ENCODE data around the gene SYCE3.

SYCE3 gene, protein sequence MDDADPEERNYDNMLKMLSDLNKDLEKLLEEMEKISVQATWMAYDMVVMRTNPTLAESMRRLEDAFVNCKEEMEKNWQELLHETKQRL

DNA sequence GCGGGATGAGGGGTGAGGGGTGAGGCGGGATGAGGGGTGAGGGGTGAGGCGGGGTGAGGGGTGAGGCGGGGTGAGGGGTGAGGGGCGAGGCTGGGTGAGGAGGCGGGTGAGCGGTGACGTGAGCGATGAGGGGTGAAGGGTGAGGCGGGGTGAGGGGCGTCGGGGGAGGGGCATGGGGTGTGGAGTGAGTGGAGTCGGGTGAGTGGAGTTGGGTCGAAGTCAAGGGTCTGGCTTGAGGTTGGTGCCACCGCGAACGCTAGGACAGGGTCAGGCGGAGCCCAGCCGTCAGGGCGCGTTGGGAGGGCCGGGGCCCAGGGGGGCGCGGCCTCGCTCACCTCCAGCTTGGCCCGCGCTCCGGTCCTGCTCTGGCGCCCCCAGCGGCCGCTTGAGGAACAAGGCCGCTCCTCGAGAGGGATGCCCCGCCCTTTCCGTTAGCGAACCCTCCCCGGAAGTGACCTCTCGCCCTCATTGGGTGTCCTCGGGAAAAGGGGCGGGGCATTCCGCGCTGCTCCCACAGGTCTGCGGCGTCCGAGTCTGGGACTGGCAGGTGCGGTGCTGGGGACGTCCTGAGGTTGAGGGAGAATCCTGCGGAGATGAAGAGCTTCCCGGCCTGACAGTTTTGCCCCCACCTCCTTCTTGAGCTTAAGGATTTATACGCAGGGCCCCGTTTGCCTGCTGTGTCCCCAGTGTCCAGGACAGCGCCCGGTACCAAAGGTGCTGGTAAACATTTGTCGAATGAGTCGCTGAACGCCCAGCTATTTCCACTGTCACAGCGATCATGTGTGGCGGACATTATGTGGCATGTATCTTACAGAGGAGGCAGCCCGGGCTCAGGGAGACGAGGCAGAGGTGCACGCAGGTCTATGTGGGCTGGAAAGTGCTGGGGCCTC is at the start of gene SYCE3:
Gene SYCE3 (minus strand): TSS at position 397 of the 890 bp plus-strand sequence. CDS start 6,514 bp downstream, outside the sequence.
- Mint-ChIP-seq H3K9me3 (no peaks in the 10 kb centered on the region), H3K27me3 (ENCODE audit: low read depth) (peaks cover 32% of the 10 kb centered on the region), H3K4me3 (peak within 1 kb of the TSS; percentile 94 to 96 (median 95)), H3K27ac (peak within 1 kb of the TSS in 2 of 3 experiments; percentile 43 to 91), H3K4me1 (peaks cover 11% of the 10 kb centered on the region), H3K36me3 (ENCODE audit: low read depth) (peaks cover 2% of the 10 kb centered on the region)
- TF ChIP-seq, protein P1, sequence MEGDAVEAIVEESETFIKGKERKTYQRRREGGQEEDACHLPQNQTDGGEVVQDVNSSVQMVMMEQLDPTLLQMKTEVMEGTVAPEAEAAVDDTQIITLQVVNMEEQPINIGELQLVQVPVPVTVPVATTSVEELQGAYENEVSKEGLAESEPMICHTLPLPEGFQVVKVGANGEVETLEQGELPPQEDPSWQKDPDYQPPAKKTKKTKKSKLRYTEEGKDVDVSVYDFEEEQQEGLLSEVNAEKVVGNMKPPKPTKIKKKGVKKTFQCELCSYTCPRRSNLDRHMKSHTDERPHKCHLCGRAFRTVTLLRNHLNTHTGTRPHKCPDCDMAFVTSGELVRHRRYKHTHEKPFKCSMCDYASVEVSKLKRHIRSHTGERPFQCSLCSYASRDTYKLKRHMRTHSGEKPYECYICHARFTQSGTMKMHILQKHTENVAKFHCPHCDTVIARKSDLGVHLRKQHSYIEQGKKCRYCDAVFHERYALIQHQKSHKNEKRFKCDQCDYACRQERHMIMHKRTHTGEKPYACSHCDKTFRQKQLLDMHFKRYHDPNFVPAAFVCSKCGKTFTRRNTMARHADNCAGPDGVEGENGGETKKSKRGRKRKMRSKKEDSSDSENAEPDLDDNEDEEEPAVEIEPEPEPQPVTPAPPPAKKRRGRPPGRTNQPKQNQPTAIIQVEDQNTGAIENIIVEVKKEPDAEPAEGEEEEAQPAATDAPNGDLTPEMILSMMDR (IDR thresholded peaks at IDR 0.05; ENCODE audit: unreplicated experiment in 3 of 3) = peak; percentile 94 to 98 (median 96)

DNA sequence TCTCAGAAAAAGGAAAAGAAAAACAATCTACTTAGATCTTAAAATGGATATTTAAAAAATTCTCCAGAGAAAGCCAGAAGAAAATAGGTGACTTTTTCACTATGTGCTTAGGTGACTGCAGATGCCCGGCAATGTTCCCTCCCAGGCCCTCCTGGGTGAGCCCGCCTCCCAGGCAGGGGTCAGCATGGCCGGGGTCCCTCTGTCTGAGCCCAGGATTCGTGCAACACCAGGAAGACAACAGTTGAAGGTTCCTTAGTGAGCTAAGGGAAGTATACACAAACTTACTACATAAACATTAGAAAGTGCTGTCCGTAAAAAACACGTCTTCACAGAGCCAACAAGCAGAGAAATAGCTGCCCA is 49.4 kb upstream of the SYCE3 start:
- Mint-ChIP-seq H3K9me3 (no peaks in the 10 kb centered on the region), H3K36me3 (ENCODE audit: low read depth) (no peaks in the 10 kb centered on the region), H3K4me1 (no peaks in the 10 kb centered on the region), H3K27ac (no peak overlapping the region), H3K4me3 (no peak overlapping the region), H3K27me3 (ENCODE audit: low read depth) (peaks cover 41% of the 10 kb centered on the region)
- TF ChIP-seq, protein P1 (IDR thresholded peaks at IDR 0.05; ENCODE audit: unreplicated experiment in 3 of 3) = no peak

DNA sequence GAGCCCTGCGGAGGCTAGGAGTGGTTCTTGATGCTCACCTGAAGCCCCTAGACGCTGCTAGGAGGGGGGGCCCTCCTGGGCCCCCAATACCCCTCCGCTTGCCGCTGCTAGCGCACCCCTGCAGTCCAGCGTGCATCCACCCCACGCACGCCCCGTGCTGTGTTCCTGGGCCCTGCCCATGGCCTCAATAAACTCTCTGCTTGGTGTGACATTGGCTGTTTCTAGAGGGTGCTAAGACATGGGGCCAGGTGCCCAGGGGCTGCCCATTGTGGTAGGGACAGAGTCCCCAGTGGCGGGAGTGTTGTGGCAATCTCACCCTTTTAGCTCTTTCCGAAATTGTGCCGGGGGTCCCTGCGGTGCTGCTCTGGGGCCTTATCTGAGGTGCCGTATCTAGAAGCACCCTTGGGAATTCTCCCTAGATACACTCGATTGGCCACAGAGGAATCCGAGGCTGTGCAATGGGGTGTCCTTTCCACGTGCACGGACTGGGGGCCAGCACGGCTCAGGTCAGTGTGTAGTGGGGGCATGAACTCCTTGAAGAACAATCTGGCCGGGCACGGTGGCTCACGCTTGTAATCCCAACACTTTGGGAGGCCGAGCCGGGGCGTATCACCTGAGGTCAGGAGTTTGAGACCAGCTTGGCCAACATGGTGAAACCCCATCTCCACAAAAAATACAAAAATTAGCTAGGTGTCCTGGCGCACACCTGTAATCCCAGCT is 48.8 kb upstream of the SYCE3 start:
- TF ChIP-seq, protein P1 (IDR thresholded peaks at IDR 0.05; ENCODE audit: unreplicated experiment in 3 of 3) = no peak
- no peak overlapping the region for H3K4me3 Mint-ChIP-seq
- peaks cover 41% of the 10 kb centered on the region for H3K27me3 Mint-ChIP-seq (ENCODE audit: low read depth)
- H3K9me3 Mint-ChIP-seq = no peaks in the 10 kb centered on the region
- H3K4me1 Mint-ChIP-seq = no peaks in the 10 kb centered on the region
- H3K27ac Mint-ChIP-seq = no peak overlapping the region
- no peaks in the 10 kb centered on the region for H3K36me3 Mint-ChIP-seq (ENCODE audit: low read depth)

DNA sequence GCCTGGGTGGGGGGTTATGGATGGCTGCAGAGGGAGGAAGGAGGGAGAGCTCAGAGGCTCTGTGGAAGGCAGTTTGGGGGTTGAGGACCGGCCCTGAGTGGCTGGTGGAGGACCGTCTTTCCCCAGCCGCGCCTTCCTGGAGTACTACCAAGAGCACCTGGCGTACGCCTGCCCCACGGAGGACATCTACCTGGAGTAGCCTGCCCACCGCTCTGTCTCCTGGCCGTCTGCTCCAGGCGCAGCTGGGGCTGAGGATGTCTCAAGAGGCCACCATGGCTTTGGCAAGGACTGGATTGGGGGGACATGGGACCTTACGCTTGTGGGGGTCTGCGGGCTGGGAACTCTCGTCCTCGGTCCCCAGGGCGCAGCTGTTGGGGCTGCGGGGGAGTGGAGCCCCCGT is 47.9 kb upstream of the SYCE3 start:
- H3K27ac Mint-ChIP-seq = no peak overlapping the region
- H3K27me3 Mint-ChIP-seq (ENCODE audit: low read depth) = peaks cover 41% of the 10 kb centered on the region
- no peaks in the 10 kb centered on the region for H3K9me3 Mint-ChIP-seq
- H3K36me3 Mint-ChIP-seq (ENCODE audit: low read depth) = no peaks in the 10 kb centered on the region
- H3K4me1 Mint-ChIP-seq = no peaks in the 10 kb centered on the region
- TF ChIP-seq, protein P1 (IDR thresholded peaks at IDR 0.05; ENCODE audit: unreplicated experiment in 3 of 3) = no peak
- H3K4me3 Mint-ChIP-seq = no peak overlapping the region

DNA sequence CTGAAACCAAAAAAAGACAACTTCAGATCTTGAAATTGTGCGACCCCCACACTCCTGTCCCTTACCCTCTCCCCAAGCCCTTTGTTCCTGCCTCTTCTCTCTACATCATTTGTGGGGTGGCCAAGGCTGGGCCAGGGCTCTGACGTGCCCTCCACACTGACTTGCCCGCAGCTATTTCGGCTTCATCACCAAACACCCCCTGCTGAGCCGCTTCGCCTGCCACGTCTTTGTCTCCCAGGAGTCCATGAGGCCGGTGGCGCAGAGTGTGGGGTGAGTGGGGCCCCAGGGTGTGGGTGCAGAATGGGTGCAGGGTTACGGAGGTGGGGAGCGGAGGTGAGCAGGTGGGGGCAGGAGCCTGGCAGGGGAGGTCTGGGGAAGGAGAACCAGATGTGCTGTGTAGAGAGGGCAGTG is 47.3 kb upstream of the SYCE3 start:
- Mint-ChIP-seq H3K27ac (no peak overlapping the region), H3K9me3 (no peaks in the 10 kb centered on the region), H3K27me3 (ENCODE audit: low read depth) (peaks cover 41% of the 10 kb centered on the region), H3K4me3 (no peak overlapping the region), H3K4me1 (no peaks in the 10 kb centered on the region), H3K36me3 (ENCODE audit: low read depth) (no peaks in the 10 kb centered on the region)
- TF ChIP-seq, protein P1 (IDR thresholded peaks at IDR 0.05; ENCODE audit: unreplicated experiment in 3 of 3) = no peak

All from nephron (organoid).